CD4-positive, alpha-beta T cell treated with Interleukin-2 at 100 ng/mL for 4 hours (primary cell): Measurements from ENCODE around the gene PSD4.
"Not testable (repeated sequence)": the region's sequence is repeated elsewhere in the genome, so short reads cannot be mapped to it uniquely, and the experiment has no call there.

Source experiments
- DNase-seq: peaks from one replicate; pipeline ENCODE4 v3.0.0-alpha.2; 2020; ENCODE audit warnings: low spot score

The PSD4 gene

DNA sequence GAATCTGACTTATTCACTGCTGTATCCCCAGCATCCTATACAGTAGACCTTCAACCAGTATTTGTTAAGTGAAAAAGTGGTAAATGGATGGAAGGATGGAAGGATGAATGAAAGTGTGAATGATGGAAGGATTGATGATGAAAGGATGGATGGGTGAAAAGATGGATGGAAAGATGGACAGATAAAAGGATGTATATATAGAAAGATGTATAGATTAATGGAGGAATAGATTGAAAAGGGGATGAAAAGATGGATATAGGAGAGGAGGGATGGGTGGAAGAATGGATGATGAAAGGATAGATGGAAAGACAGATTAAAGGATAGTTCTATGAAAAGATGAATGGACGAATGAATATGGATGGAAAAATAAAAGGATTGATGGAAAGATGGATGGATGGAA, 50.0 kb downstream of the PSD4 start:
- no peak for DNase-seq

- DNase-seq: no peak
Measured at GRCh38 chr2:113224647-113225236, 51.0 kb downstream of the PSD4 start.

GRCh38 chr2:113225263-113226259, 51.8 kb downstream of the PSD4 start:
- DNase-seq: no peak

DNA sequence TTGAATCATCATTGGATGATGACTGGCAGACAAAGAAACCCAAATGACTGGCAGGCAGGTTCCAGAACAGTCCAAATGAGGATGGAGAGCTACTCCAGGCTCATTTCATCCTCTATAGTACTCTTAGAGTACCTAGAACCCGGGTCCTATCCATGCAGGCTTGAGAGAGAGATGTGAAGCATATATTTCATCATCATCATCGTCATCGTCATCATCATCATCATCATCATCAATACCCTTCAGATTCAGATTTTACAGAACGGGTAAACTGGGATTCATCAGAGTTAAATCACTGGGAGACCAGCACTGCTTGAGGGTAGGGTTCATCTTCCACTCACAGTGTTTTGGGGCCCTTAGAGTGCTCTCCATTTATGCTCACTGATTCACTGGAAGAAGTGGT, 52.7 kb downstream of the PSD4 start:
- no peak for DNase-seq

GRCh38 chr2:113227290-113227689, 53.5 kb downstream of the PSD4 start:
- no peak for DNase-seq

GRCh38 chr2:113227698-113228097, 53.9 kb downstream of the PSD4 start:
- DNase-seq: no peak

GRCh38 chr2:113228351-113228750, 54.6 kb downstream of the PSD4 start:
- DNase-seq: no peak

GRCh38 chr2:113228991-113229716, 55.4 kb downstream of the PSD4 start:
- no peak for DNase-seq

- no peak for DNase-seq
Measured at GRCh38 chr2:113229795-113230194, 56.0 kb downstream of the PSD4 start.

GRCh38 chr2:113230531-113230930, 56.8 kb downstream of the PSD4 start:
- no peak for DNase-seq

DNA sequence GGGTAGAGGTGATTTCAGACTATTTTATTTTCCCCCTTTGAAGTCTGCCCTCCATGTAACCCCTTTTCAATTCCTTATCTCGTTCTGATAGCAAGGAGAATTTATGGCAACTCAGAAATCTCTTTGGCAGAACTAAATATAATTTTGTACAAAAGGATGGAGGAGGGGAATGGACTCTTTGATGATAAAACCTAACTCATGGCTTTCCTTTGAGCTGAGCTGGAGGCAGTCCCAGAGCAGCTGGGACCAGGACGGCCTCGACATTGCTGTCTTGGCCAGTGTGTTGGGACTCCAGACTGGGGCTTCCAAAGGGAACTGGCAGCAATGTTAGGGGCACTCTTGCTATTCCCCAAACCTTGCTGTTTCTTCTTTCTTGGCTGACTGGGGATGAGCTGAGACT, 57.3 kb downstream of the PSD4 start:
- DNase-seq: no peak

DNA sequence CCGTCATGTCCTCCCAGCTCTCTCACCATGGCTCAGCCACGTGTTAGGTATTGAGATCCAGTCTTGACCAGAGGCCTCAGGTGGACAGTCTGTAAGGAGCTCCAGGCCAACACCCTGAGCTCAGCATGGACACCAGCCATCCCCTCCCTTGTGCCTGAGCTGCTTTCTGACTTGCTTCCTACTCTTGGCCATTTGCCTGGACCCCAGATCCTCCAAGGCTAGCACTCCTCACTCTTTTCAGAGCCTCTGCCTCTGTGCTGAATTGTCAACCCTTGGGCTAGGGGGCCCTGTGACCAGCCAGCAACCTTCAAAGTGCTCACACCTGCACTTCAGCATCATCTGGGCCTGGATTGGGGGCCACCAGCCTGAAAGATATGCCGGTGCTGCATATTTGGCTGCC, 58.4 kb downstream of the PSD4 start:
- DNase-seq: no peak

DNA sequence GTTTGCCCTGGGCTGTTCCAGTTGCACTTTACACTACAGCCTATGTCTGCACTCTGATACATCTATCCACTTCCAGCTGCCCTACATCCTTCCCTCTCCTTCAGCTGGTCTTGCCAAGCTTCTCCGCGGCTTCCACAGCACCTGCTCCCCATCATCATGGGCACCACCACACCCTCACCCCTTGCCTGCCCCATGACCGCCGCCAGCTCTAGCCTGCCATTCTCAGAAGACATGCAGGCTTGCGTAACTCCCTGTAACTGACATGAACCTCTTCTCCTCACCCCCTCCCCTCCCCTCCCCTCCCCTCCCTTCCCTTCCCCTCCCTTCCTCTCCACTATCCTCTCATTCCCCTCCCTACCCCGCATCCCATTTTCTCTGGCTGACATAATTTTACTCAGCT, 59.0 kb downstream of the PSD4 start:
- DNase-seq: no peak

DNA sequence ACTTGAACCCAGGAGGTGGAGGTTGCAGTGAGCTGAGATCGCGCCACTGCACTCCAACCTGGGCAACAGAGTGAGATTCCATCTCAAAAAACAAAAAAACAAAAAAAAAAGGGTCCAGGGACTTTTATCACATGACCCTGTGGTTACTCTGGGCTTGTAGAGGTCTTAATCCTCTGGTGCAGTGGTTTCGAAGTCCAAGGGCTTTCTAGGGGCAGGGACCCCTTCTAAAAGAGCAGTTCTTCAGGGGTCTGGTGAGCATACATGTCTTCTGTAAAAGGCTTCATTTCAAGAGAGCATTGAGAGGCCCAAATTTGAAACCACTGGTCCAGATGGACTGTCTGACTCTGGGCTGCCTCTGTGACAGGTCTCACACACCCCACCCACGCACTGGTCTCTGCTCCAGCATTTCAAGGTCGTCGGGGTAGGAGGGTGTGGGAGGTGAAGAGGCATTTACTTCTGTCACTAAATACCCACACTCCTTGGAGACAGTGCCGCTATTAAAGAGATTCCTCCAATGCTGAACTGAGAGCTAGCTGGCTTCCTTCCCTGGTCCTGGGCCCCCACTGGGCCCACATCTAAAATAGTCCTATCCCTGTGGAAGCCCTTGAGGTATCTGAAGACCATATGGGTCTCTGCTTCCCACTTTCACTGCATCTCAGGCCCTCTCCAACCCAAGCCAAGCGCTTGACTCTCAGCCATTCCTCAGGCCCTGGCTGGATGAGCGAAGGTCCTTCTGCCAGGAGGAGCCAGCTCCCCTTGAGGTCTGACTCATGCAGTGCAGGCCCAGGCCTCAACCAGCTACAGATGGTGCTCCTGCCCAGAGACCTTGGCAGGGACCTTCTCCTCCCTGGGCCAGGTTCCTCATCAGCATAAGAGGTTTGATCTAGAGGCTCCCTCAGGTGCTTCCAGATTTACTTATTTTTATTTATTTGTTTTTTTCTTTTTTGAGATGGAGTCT, 60.1 kb downstream of the PSD4 start:
- no peak for DNase-seq

DNA sequence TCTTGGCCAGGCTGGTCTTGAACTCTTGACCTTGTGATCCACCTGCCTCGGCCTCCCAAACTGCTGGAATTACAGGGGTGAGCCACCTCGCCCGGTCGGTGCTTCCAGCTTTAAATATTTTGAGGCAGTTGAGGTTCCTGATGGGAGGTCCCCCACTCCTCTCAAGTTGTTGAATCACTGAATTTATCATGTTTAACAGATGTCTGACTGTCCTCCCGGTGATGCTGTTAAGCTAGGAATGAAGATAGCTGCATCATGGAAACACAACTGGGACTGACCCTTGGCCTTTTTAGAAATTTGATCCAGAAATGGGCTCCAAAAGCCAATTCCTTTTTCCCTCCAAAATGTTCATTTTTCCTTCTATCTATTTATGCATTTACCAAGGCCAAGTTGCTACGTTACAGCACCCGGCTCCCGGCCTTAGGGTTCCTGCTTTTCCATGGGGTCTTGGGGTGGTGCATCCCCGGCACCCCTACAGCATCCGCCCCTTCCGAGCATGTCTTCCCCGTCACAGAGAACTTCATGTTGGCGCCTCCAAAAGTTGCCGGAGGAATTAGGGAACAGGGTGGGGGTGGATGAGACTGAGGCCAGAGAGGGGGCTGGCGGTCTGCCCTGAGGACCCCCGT, 61.1 kb downstream of the PSD4 start:
- no peak for DNase-seq

DNA sequence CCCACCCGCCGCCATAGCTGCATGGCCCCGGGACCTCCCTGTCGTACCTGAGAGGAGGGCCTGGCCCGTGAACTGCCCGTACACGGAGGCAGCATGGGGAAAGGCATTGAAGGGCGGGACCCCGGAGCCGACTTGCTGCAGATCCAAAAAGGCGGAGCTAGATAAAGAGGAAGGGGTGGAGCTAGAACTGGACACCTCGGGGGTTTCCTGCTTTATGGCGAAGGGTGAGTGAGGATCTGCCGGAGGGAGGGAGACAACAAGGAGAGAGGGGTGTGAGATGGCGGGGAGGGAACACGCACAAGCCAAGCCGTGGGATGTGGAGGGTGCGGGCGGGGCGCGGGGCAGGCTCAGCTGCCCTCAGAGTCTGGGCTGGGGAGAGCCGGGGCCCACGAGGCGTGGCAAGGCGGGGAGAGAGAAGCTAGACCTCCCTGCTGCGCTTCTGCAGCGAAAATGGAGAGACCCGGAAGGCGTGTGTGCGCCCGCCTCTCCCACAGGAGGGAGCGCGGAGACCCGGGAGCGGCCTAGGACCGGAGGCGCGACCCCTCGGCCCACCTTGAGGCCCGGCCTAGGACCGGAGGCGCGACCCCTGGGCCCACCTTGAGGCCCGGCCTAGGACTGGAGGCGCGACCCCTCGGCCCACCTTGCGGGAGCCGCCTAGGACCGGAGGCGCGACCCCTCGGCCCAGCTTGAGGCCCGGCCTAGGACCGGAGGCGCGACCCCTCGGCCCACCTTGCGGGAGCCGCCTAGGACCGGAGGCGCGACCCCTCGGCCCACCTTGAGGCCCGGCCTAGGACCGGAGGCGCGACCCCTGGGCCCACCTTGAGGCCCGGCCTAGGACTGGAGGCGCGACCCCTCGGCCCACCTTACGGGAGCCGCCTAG, 61.8 kb downstream of the PSD4 start:
- not testable (repeated sequence) for DNase-seq

DNA sequence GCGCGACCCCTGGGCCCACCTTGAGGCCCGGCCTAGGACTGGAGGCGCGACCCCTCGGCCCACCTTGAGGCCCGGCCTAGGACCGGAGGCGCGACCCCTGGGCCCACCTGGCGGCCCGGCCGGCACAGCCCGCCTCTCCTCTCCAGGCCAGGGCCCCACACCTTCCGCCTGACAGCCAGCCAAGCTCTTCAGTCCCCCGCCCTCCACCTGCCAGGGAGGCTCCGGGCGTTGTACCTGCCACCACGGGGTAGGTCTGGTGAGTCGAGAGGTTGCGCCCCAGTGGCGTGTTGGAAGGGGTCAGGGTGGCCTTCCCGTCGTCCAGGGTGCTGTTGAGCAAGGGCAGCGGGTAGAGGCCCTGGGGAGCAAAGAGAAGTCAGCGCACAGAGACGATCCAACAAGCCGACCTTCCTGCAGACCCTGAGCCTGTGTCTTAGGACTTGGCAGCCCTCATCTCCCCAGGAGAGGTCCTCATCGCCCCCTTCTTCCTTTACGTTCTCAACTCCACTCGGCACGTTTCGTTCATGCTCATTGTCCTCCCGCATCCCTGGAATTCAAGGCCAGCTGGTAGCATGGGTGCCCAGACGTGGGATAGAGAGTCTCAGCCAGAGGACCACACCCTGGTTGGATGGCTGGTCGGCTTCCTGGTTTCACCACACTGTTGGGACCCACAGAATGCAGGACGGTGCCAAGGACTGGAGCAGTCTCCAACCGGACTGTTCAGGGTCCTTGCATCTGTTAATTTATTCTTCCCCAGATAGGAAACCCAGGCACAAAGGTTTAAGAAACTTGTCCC, 62.8 kb downstream of the PSD4 start:
- DNase-seq: no peak

DNA sequence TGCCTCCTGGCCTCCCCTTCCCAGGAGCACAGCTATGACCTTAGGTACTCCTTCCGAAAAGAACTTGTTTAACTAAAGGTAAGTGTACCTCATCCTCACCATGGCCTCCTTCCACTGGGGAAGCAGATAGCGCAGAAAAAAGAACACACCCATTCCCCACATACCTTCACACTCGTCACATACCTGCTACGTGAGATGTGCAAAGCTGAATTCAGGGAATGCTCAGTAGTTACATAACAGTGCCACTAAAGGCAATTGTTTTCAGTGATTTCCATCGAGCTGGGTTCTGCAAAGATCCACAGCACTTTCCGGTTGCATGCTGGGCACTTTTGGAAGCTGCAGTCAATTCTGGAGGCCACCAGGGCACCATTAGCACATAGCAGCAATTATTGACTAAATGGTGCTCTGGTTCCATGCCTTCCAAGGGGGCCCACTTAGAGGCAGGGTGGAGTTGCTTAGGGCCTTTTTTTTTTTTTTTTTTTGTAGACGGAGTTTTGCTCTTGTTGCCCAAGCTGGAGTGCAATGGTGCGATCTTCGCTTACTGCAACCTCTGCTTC, 63.9 kb downstream of the PSD4 start:
- no peak for DNase-seq
